ENCODE measurements around the gene TLX2.
"Not testable (repeated sequence)": the region's sequence is repeated elsewhere in the genome, so short reads cannot be mapped to it uniquely, and the experiment has no call there.

TLX2 gene

GRCh38 chr2:74514368-74515270, at the start of gene TLX2:
Gene TLX2, plus strand, starts transcription at chr2:74514450. Its CDS starts 357 bp downstream, at chr2:74514807.
- no peak for DNase-seq

- not testable (repeated sequence) for DNase-seq
These were observed 43.5 kb upstream of the TLX2 start for GRCh38 chr2:74470742-74471141.

GRCh38 chr2:74471332-74472065, 42.8 kb upstream of the TLX2 start:
- no peak for DNase-seq

GRCh38 chr2:74472086-74472944, 41.9 kb upstream of the TLX2 start, which contains the start of gene MRPL53:
Gene MRPL53, minus strand, starts transcription at chr2:74472680. Its CDS starts 20 bp downstream, at chr2:74472660.
- peak; percentile 94 to 96 for DNase-seq

GRCh38 chr2:74472945-74473258, 41.3 kb upstream of the TLX2 start:
- no peak for DNase-seq

- no peak for DNase-seq
These were observed 39.8 kb upstream of the TLX2 start for GRCh38 chr2:74474481-74474880.

GRCh38 chr2:74474899-74475298, 39.4 kb upstream of the TLX2 start:
- no peak for DNase-seq

- no peak for DNase-seq
These were observed 32.8 kb upstream of the TLX2 start for GRCh38 chr2:74481431-74481830.

- DNase-seq = peak; percentile 47 to 70
These were observed 32.1 kb upstream of the TLX2 start for GRCh38 chr2:74481961-74482800.

- peak; percentile 94 to 95 for DNase-seq
These were observed 31.2 kb upstream of the TLX2 start, which contains the start of the genes CCDC142 and TTC31 for GRCh38 chr2:74482801-74483674. Gene CCDC142, minus strand, starts transcription at chr2:74482998. Its CDS starts 161 bp downstream, at chr2:74482837. Gene TTC31, plus strand, starts transcription at chr2:74483081. Its CDS starts 15 bp downstream, at chr2:74483096.

GRCh38 chr2:74483675-74484164, 30.5 kb upstream of the TLX2 start:
- not testable (repeated sequence) for DNase-seq

- no peak for DNase-seq
These were observed 28.1 kb upstream of the TLX2 start for GRCh38 chr2:74486141-74486540.

- no peak for DNase-seq
These were observed 25.4 kb upstream of the TLX2 start for GRCh38 chr2:74488643-74489481.

- no peak for DNase-seq
These were observed 24.3 kb upstream of the TLX2 start for GRCh38 chr2:74489906-74490305.

- DNase-seq = no peak
These were observed 22.4 kb upstream of the TLX2 start for GRCh38 chr2:74491648-74492544.

GRCh38 chr2:74493546-74493945, 20.7 kb upstream of the TLX2 start:
- DNase-seq = no peak

GRCh38 chr2:74495440-74495839, 18.8 kb upstream of the TLX2 start:
- DNase-seq = no peak

GRCh38 chr2:74496997-74497776, 17.1 kb upstream of the TLX2 start:
- no peak for DNase-seq
